HG03108 (cell line): ENCODE results near the gene CTPS1.

Experiments used
- ATAC-seq: cut with Tn5 transposase; IDR thresholded peaks from one replicate; pipeline ENCODE4 v1.9.1; 2021; ENCODE audit warnings: moderate library complexity; ENCODE audit not compliant: unreplicated experiment

The CTPS1 gene

DNA sequence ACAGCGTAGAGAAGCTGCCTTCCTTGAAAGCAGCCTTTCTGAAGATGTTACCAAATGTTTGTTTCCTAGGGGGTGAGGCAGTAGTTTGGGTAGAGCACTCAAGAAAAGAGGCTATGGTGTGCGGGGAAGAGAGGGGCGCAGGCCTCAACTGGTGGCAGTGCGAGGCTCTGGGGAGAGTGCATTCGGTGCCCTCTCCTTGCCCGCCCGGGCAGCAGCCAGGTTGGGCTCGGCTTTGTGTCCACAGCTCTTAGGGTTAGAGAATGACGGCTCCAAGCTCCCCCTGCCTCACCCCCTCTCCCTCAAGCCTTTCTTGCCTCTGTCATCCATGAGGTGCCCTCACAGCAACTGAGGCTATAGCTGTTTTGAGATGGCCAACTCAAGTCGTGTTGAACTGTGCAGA, 42.9 kb downstream of the CTPS1 start:
- ATAC-seq: no peak

DNA sequence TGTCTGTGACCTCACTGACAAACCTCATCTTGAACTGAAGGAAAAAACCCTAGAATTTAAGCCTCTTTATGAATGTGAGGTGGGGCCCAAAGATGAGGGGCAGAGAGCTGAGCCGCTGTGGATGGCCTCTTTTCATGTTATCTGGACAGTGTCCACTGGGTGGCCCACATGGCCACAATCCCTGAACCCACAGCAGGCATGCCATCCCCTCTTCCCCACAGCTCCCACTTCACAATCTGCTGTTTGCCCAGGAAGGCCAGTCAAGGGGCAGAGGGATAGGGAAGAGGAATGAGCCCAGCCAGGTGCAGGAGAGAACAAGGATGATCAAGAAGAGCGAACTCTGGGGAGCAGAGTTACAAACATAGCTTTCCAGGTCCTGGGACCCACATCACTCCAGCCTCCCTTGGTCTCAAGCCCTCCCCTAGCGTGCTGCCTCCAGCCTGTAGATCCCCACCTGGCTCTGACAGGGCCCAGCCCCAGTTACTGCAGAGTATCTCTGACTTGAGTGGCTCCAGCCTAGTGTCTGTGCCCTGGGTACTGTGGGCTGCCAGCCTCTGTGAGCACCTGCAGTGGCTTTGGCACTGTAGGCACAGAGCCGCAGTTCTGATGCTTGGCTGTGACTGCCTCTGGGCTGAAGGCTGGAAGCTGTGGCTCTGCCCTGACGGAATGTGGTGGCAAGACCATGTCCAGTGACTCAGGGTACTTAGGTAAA, 43.9 kb downstream of the CTPS1 start:
- ATAC-seq: no peak

DNA sequence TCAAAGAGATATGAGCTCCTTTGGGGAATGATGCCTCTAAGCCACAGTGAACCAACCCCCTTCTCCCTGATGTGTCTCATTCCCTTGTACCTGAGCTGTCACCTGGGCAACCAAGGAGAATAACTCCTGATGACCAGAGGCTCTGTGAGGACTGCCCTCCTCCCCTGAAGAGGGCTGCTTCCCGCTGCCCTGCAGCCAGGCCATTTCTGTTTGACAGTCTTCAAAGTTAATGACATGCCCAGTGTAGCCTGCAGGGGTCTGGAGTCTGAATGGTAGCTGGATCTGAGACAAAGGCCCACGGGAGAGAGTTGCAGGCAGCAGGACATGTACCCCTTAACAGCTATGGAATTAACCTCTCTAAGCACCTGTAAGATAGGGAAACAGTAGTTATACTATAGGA, 45.5 kb downstream of the CTPS1 start:
- ATAC-seq: no peak

DNA sequence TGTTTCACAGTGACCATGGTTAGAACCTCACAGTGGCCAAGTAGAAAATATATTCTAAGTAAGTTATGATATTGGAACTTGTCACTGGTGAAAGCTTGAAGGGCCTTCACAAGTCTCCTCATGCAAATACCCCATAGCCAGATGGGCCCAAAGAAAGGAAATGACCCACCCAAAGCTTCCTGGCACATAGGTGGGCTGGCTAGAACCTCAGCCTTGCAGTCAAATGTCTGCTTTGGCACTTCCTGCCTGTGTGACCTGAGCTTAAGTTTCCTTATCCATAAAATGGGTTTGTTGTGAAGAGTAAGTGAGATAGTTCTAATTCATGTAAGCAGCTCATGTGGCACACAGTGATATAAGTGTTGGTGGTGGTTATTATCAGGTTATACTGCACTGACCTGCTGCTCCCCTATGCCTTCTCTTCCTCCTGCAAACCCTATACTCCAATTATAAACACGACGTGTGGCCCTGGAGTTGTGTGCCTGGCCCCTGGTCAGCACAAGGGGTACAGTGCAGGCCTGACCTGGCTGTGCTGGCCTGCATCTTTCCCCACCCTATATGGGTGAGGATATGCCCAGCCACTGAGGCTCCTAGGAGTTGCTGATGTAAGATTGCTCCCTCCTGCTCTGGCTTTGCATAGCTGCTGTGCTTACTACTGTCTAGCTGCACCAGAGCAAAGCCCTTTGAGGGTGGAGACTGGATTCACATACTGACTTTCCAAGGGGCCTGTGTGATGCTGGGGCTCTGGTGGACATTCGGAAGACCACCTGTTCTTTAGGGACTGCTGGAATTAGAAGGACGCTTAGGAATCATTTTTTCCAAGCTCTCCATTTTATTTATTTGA, 46.7 kb downstream of the CTPS1 start:
- no peak for ATAC-seq

DNA sequence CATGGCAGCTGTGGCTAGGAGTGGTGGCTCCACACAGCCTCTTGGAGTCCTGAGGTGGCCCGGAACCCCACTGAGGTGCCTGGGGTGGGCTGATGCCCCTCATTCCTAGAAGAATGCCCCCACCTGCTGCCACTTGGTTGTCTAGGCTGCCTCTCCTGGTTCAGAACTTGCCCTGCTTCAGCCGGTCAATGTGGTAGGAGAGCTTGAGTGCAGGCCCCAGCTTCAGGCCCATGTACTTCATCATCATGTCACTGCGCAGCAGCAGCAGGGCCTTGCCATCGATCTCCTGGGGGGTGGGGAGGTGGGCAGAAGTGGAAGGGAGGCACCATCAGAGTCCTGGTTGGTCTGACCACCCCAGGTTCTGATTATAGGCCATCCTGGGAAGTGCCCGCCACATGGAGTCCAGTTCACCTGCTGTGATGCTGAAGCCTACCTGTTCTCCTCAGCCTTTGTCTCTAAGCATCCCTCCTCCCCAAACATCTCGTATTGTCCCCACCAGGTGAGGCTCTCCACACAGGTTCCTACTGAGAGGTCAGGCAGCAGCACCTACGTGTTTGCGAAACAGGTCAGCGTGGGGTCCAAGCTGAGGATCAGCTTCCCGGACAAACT, 48.6 kb downstream of the CTPS1 start:
- no peak for ATAC-seq

DNA sequence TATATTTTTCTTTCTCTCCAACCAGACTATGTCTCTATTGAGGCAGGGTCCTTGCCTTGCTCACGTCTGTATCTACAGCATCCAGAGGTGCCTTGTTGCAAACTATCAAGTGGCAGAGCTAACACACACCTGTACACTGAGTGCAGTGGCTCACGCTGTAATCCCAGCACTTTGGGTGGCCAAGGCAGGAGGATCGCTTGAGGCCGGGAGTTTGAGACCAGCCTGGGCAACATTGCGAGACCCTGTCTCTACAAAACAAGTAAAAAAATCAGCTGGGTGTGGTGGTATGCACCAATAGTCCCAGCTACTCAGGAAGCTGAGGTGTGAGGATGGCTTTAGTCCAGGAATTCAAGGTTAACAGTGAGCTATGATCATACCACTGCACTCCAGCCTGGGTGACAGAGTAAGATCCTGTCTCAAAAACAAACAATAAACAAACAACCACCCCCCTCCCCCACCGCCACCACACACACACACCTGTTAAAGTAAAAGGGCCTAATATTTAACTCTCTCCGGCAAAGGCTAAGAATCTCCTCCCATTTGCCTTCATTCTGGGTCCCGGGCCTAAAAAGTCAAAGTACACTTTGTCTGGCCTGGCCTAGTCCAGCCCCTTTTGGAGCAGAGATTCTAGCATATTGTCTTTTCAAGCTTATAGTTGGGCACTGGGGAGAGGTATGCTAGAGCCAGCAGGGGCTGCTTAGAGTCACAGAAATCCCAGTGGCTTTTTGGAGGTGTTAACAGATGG, 51.5 kb downstream of the CTPS1 start:
- no peak for ATAC-seq

DNA sequence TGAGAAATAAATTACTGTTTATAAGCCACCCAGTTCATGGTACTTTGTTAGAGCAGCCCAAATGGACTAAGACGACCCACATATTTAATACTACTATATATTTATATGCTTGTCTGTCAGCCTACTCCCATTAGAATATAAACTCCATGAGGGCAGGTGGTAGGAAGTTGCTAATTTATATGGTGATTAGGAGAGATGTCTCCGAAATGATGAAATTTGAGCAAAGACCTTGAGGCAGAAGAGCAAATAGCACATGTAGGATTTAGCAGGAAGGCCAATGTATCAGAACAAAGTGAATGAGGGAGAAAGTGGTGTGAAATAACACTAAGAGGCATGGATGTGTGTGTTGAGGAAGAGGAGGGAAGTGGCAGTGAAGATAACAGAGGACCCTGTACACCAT, 52.7 kb downstream of the CTPS1 start:
- ATAC-seq: no peak

DNA sequence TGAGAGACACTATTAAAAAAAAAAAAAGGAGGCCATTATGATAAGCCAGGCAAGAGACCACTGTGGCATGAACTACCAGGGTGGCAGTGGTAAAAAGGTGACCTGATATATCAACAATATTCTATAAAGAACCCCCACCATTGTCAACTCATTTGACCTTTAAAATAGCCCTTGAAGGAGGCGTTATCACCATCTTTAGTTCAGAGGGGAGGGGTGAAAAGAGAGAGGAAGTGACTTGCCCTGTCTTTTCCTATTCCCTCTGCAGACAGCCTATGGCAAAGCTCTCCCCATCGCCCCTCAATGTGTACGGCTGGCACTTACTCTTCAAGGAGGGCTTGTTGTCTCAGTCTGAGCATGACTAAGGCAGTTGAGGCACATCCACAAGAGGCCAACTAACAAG, 53.8 kb downstream of the CTPS1 start:
- no peak for ATAC-seq

DNA sequence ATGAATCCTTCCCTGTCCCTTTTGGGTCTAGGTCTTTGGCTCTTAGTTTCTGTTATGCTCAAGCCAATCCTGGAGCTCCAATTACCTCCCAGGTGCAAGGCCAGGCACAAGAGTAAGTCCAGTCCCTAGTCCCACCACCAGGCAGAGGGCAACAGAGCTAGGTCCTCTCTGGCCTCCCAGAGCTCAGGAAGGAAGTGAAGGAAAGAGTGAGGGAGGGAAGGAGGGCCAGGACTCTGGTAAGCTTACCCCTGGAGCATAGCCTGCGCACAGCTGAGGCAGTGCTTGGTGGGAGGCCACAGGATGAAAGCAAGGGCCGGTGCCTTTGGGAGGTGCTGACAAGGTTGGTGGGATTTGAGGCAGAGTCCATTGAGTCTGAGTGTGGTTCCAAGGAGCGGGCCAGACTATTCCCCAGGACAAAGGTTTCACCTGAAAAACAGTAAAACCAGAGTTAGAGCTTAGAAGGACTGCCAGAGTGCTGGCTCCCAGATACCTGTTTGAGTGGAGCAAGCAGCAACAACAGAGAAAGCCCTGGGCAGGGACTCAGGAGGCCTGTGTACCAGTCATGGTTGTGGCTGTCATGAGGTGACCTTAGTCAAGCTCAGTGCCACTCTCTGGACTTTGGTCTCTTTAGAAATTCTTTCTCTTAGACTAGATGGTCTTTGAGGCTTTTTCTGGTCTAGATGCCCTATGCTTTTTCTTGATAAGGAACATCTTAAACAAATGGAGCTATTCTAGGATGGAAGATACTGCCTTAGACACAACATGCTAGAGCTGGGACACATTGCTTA, 57.8 kb downstream of the CTPS1 start:
- ATAC-seq: no peak

DNA sequence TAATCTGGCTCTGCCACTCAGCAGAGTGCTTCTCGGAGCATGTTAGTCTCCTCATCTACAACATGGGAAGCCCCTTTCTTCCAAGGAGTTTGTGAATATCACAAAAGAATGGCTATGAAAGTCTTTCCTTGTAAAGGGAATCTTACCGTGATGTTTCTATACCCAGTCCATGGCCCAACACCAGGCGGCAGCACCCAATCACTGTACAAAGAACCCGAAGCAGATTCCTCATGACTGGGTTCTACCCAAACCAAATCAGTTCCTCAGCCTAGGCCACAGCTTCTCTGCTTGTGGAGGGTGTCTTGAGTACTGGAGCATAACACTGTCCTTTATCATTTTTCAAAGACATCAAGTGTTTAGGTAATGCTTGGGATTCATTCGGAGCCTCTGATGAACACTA, 58.6 kb downstream of the CTPS1 start:
- no peak for ATAC-seq

DNA sequence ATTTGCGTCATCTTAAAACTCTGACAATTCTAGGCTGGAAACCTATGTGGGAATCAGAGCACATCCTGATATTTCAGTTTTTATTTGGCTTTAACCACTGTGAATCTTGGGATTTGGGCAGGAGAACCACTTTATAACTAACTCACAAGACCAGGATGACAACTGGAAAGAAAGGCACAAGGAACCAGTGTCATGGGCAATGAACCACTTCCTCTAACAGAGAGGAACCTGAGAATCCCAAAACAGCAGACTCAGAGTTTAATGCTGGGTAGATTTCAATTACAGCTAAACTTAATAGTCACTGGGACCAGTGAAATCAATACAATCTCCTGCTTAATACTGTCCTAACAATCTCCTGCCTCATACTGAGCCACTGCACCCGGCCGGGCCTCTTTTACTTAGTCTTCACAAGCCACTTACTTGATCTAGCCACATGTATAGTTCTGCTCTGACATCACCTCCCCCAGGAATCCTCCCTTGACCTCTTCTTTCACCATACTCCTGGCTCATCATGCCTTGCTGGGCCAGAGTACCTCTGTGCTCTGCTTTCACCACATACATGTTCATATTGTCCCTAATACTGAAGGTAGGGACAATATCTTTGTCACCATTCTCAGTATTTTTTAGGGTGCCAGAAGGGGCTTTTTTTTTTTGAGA, 62.2 kb downstream of the CTPS1 start:
- ATAC-seq: no peak

DNA sequence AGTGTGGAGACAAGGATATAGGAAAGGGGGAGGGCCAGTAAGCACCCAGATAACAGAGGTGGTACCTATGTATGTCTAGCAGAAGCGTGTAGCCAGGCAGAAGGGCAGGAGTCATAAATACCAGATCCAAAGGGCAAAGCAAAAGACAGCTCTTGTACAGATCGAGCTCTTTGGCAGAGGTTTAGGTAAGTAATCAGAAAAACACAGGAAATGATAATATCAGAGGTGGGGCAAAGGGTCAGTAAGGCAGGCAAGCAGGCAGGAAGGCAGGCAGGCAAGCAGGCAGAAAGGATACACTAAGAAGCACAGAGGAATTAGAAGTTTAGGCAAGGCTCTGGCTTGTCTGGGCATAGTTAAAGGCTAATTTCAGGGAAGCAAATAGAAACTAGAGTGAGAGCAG, 64.7 kb downstream of the CTPS1 start:
- ATAC-seq: no peak

DNA sequence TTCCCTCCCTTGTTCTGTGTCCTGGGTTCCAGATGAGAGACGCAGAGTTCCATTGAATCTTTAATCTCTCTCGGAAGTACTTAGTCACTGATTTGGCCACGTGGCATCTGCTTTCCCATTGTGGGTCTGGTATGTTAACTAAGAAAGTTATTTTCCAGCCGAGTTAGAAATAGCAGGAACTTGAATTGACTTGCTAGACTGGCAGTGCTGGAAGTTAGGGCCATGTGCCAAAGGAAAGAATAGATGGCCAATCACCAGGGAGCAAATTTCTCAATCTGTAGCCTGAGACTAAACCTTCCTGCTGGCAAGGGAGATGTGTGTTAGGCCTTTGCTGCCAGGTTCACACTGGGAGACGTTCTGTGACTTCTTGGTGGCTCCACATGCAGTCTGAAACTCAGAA, 66.2 kb downstream of the CTPS1 start:
- no peak for ATAC-seq

DNA sequence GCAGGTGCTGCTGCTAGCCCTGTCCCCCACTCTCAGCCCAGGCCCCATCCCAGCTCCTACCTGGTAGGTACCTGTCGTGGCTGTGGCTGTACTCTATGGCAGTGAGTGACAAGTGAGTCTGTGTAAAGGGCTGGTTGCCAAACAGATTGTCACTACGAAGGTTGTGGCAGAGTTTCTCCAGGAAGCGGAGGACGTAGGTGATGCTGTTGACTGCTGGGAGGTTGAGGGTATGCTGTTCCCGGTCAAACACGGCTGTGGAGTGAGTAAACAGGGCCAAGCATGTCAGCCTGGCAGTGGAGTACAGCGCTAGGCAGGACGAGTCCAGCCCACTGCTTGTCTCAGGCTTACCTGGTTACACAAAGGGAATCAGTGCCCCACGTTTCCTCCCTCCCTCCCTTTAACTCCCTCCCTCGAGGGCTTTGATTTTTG, 66.9 kb downstream of the CTPS1 start:
- ATAC-seq: no peak

DNA sequence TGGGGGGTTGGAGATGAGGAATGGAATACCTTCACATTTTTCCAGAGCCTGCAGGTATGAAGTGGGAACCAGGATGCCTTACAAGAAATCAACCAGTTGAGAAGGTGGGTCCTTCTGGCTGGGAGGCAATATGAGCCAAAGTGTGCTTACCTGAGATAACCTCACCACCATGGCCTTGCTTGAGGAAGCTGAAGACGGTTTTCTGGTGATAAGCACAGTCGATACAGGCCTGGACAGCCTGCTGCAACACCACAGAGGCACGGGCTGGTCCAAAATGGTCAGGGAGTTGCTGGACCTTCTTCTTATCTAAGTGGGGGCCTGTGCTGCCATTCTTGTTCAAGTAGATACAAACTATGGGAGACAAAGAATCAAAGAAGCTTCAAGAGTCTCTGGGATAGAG, 69.0 kb downstream of the CTPS1 start:
- ATAC-seq: no peak

DNA sequence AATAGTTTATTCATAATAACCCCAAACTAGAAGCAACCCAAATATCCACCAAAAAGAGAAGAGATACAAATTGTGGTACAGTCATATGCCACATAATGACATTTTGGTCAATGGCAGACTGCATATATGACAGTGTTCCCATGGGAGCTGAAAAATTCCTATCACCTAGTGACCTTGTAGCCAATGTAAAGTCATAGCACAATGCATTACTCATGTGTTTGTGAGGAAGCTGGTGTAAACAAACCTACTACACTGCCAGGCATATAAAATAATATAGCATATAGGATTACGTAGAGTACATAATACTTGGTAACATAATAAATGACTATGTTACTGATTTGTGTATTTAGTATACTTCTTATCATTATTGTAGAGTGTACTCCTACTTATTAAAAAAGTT, 71.5 kb downstream of the CTPS1 start:
- no peak for ATAC-seq

DNA sequence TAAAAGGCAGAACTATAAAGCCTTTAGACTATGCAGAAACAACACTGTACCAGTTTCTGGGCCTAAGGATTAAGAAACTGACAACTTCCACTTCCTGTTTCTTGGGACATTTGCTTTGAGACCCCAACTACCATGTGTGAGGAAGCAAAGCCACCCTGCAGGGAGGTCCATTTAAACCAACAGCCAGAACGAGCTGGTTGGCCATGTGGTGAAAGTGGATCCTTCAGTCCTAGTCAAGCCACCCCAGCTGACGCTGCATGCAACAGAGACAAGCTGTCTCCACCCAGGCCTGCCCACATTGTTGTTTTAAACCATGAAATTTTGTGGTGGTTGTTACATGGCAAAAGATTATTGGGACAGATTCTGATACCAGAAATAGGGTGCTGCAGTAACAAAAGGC, 73.8 kb downstream of the CTPS1 start:
- ATAC-seq: no peak

DNA sequence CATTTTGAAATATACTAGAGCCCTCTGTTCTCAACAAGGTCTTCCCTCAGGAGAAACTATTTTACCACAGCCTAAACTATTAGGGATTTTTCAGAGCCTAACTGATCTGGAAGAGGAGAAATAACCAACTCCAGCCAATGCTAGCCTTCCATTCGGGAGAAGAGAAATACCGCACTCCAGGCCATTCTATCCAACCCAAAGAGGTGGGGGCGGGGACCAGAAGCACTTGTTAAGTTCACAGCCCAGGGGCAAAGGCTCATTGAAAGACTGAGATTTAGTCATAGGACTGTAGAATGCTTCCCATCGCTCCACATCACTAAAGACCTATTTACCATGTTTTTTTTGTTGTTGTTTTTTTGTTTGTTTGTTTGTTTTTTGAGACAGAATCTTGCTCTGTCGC, 77.4 kb downstream of the CTPS1 start:
- ATAC-seq: no peak
